GM18511 (cell line): ENCODE measurements around the gene IL15RA.
A peak's percentile ranks its signal among the peaks of the same experiment; 100 is the strongest.

Source experiments
- ATAC-seq: cut with Tn5 transposase; IDR thresholded peaks from one replicate; pipeline ENCODE4 v1.9.1; 2021; ENCODE audit warnings: mild to moderate bottlenecking, moderate library complexity; ENCODE audit not compliant: unreplicated experiment

Gene IL15RA

GRCh38 chr10:5977471-5978229, at the start of gene IL15RA:
Gene IL15RA, minus strand, starts transcription at chr10:5977543. Its CDS starts 51 bp downstream, at chr10:5977492.
- peak; percentile 70 for ATAC-seq

DNA sequence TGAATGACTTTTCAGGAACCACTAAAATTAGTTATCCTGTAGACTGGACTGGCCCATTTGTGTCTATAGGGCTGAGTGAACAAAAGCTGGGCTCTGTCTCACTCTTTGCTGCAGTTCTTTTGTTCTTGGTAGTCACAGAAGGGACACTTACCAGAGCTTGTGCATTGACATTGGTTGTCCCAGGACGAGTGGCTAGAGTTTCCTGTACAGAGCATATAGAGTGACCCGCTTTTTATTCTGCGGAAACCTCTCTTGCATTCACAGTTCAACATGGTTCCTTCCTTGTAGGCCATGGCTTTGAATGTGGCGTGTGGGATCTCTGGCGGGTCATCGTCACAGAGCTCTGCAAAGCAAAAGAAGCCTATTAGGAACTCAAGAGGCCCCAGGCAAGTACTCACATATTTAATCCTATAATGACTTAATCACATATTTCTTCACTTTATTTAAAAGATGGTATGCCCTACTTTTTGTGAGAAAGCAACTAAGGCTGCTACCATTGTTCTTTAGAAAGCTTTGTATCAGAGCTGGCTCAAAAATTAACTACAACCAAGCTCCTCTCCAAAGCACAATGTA, 48.4 kb upstream of the IL15RA start:
- ATAC-seq: no peak

- no peak for ATAC-seq
Measured at GRCh38 chr10:6024334-6024682, 47.0 kb upstream of the IL15RA start.

GRCh38 chr10:6023661-6024333, 46.5 kb upstream of the IL15RA start:
- no peak for ATAC-seq

GRCh38 chr10:6022660-6023059, 45.3 kb upstream of the IL15RA start:
- ATAC-seq: no peak

- ATAC-seq: no peak
Measured at GRCh38 chr10:6020826-6021225, 43.5 kb upstream of the IL15RA start.

GRCh38 chr10:6019796-6020195, 42.5 kb upstream of the IL15RA start:
- ATAC-seq: no peak

DNA sequence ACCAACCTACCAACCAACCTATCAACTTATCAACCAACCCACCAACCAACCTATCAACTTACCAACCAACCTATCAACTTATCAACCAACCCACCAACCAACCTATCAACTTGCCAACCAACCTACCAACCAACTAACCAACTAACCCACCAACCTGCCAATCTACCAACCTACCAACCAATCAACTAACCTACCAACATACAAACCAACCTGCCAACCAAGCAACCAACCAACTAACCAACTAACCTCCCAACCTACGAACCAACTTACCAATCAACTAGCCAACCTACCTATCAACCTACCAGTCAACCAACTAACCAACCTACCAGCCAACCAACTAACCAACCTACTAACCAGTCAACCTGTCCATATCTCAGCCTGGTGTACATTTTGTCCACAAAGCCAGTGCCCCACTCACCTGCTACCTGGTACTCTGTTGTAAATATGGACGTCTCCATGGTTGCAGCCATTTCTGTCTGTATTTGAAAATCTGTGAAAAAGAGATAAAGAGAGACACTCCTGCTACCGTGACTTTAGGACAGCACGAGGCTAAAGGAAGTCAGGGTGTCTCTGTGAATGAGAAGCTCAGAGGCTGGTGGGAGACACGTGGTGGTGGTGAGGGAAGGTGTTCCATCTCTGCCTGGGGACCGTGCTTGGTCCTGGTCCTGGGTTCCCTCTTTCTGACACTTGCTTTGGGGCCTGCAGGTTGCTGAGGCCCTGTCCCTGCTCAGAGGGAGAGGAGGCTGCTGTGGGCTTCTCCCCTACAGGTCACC, 41.9 kb upstream of the IL15RA start:
- no peak for ATAC-seq

DNA sequence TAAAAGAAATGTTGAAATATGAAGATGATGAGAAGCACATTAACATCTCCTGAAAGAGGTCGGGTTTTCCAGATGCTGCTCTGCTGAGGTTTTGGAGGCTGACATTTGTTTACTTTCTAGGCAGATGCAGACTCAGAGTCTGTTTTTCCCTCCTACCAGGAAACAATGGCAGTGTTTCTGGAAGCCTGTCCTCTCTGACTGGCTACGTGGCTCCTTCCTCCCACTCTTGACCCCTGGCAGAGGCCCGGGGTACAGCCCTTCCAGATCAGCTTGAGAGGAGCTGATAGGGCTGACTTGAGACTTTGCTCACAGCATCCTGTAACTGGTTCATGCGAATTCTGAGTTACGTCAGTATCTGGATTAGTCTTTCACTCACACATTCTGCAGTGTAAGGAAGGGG, 41.1 kb upstream of the IL15RA start:
- ATAC-seq: no peak

DNA sequence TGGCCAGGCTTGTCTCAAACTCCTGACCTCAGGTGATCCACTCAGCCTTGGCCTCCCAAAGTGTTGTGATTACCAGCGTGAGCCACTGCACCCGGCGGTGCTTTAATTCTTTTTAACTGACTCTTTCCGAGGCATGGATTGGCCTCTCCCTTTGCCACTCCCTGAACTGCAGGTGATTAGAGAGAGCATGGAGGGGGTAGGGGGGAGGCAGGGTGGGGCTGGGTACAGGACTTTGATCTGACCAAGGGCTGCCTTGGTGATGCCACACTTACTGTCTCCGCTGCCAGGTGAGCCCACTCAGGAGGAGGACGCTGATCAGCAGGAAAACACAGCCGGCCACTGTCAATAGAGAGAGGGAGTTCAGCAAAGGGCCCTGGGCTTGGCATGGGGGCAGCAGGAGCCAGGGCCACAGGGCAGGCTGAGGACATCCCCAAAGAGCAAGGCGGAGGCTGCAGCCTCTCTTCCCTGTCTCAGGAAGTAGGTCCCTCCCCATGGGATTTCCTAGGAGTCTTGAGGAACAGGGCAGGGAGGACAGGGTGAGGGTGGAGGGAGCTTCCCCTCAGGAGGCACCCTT, 40.5 kb upstream of the IL15RA start:
- no peak for ATAC-seq

GRCh38 chr10:6014241-6014761, 37.0 kb upstream of the IL15RA start:
- ATAC-seq: peak; percentile 73

GRCh38 chr10:6013413-6014192, 36.3 kb upstream of the IL15RA start:
- ATAC-seq: no peak

GRCh38 chr10:6012121-6012905, 35.0 kb upstream of the IL15RA start:
- no peak for ATAC-seq

GRCh38 chr10:6011558-6011957, 34.2 kb upstream of the IL15RA start:
- no peak for ATAC-seq

- ATAC-seq: no peak
Measured at GRCh38 chr10:6010569-6010968, 33.2 kb upstream of the IL15RA start.

- ATAC-seq: no peak
Measured at GRCh38 chr10:6009961-6010360, 32.6 kb upstream of the IL15RA start.

GRCh38 chr10:6009150-6009549, 31.8 kb upstream of the IL15RA start:
- no peak for ATAC-seq

DNA sequence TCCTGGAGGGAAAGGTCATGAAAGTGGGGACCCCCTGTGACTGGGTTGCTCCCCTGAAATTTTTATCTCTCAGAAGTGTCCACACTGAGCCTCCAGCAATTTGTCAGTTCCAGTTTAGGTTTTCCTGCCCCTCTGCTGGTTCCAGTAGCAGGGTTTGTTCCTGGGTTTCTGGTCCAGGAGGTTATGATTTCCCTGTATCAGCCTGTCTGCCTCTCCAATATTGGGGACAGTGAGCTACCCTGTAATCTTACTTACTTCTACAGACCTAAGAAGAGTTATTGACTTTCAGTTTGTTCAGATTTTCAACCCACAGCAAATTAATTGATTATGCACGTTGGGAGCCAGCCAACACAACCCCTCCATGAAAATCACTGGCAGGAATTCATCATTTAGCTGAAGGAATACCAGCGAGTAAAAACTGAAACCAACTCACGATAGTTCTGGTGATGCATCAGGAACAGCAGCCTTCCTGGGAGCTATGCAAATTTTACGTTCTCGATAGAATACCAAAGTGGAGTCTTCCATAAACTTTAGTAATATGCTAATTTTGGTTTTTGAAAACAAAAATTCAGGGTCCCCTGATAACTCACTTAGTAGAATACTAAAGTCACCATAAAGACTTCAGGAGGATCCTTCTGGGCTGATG, 31.3 kb upstream of the IL15RA start:
- ATAC-seq: no peak

DNA sequence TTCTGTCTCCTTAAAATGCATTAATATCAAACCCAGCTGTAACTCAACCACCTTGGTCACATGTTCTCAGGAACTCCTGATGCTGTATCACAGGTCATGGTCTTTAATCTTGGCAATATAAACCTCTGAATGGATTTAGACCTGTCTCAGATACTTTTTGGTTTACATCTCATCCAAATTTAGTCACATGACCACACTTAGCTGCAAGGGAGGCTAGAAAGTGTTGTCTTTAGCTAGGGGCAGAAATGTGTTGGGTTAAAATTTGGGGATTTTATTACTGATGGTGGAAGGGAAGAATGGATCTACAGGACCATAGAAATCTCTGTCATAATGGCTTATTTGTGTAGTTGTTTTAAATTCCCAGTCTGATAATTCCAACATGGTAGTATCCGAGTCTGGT, 29.6 kb upstream of the IL15RA start:
- ATAC-seq: no peak
